Activated CD4-positive, alpha-beta T cell treated with anti-CD3 and anti-CD28 coated beads, Interleukin-2, amount 10 ng/mL, durations not matched to agents 7 days and 5 days (primary cell): ENCODE results near the gene BRPF3. TPM values are rescaled to one million over a fixed set of nuclear protein-coding genes. Genes with fewer than 3 reads are reported as not detected.

Experiments used
- CTCF ChIA-PET: fragments of 350-600 bp; sonication (Branson Sonifier 250); formaldehyde crosslinking; loops from one replicate; lab custom pipeline; 2021; ENCODE audit warnings: antibody characterized with exemption; lab: Charles Lee
- POLR2A ChIA-PET: fragments of 350-600 bp; sonication (Branson Sonifier 250); formaldehyde crosslinking; loops from one replicate; lab custom pipeline; 2021; ENCODE audit warnings: antibody characterized with exemption; lab: Charles Lee
- DNase-seq: peaks from one replicate; pipeline ENCODE4 v3.0.0-alpha.2; 2020
- H3K27ac Mint-ChIP-seq: one replicate; pipeline ENCODE4 v1.8.0; 2021; ENCODE audit warnings: mild to moderate bottlenecking, moderate library complexity, mixed read lengths
- H3K27me3 Mint-ChIP-seq: one replicate; pipeline ENCODE4 v1.8.0; 2021; ENCODE audit warnings: mixed read lengths
- H3K36me3 Mint-ChIP-seq: one replicate; pipeline ENCODE4 v1.8.0; 2021; ENCODE audit warnings: low read depth, mixed read lengths
- H3K4me1 Mint-ChIP-seq: one replicate; pipeline ENCODE4 v1.8.0; 2021; ENCODE audit warnings: mixed read lengths
- H3K4me3 Mint-ChIP-seq: one replicate; pipeline ENCODE4 v1.8.0; 2021; ENCODE audit warnings: mild to moderate bottlenecking, moderate library complexity, mixed read lengths
- H3K9me3 Mint-ChIP-seq: one replicate; pipeline ENCODE4 v1.8.0; 2021; ENCODE audit warnings: mixed read lengths
- total RNA-seq, 2 experiments: library from RNA; stranded (reverse); gene quantifications; one replicate each; pipeline ENCODE4 v1.2.3, GENCODE V29; 2021

BRPF3 gene
- total RNA-seq: 10 to 100 TPM; 18.5 to 24.1 TPM

DNA sequence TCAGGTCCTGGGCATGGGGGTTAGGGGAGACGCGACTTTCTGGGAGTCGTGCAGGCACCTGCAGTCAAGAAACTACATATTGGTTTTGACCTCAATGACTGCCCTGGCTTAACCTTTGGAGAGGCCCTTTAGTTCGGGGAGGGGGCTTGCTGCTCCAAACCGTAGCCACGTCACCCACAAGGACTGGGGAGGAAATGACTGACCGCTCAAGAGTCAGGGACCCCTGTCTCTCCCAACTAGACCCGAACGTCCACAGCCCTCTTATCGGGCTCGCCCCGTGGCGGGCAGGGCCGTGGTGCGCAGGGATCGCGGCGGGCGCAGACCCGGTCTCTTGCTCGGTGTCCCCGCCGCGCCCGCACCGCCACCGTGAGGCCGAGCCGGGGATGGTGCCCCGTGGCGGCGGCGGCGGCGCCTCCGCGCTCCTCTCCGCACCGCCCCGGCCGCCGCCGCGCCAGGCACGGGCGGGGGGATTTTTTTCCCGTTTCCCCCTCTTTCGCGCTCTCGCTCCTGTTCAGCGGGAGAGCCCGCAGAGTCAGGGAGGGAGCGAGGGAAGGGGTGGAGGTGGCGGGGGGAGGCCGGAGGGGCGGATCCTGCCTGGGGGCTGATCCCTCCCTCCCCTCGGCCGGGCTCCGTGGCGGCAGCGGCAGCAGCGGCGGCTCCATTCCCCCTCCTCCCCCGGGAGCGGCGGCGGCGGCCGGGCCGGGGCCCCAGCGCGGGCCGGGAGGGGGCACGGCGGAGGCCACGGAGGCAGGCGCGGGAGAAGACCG is at the start of gene BRPF3:
TSS of gene BRPF3 (plus strand) at position 632 of the 767 bp plus-strand sequence. CDS start 3,579 bp downstream, outside the sequence.
- peaks cover 4% of the 10 kb centered on the region for H3K27me3 Mint-ChIP-seq
- DNase-seq: peak; percentile 74
- ChIA-PET CTCF (no interaction called here), POLR2A (no interaction called here)
- H3K9me3 Mint-ChIP-seq: peaks cover 5% of the 10 kb centered on the region
- H3K4me1 Mint-ChIP-seq: peaks cover 31% of the 10 kb centered on the region
- H3K27ac Mint-ChIP-seq: peak within 1 kb of the TSS; percentile 95
- peaks cover 20% of the 10 kb centered on the region for H3K36me3 Mint-ChIP-seq
- H3K4me3 Mint-ChIP-seq: peak within 1 kb of the TSS; percentile 86

- H3K4me3 Mint-ChIP-seq: no peak overlapping the region
- no peak overlapping the region for H3K27ac Mint-ChIP-seq
- H3K9me3 Mint-ChIP-seq: peaks cover 8% of the 10 kb centered on the region
- H3K36me3 Mint-ChIP-seq: peaks cover 9% of the 10 kb centered on the region
- ChIA-PET POLR2A (no interaction called here), CTCF (interaction anchor here (0.7 to 1.1 kb wide), 2 partner anchors 16 to 17 kb away, joined by 3 to 7 read pairs; no protein-coding TSS in a partner anchor)
- no peaks in the 10 kb centered on the region for H3K27me3 Mint-ChIP-seq
- peaks cover 20% of the 10 kb centered on the region for H3K4me1 Mint-ChIP-seq
- no peak for DNase-seq
Measured at GRCh38 chr6:36147294-36147693, 49.2 kb upstream of the BRPF3 start.

DNA sequence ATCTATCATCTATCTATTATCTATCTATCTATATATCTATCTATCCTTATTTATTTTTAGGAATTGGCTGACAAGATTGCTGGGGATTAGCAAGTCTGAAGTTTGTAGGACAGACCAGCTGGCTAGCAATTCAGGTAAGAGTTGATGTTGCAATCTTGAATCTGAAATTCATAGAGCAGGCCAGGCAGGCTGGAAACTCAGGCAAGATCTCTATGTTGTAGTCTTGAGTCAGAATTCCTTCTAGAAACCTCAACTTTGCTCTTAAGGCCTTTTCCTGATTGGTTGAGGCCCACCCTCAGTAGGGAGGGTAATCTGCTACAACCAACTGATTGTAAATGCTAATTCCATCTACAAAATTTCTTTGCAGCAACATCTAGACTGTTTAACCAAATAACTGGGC is 47.1 kb upstream of the BRPF3 start:
- Mint-ChIP-seq H3K36me3 (peaks cover 8% of the 10 kb centered on the region), H3K27ac (no peak overlapping the region), H3K9me3 (peaks cover 12% of the 10 kb centered on the region), H3K4me1 (peaks cover 19% of the 10 kb centered on the region), H3K27me3 (no peaks in the 10 kb centered on the region), H3K4me3 (no peak overlapping the region)
- ChIA-PET POLR2A (no interaction called here), CTCF (interaction anchor here (0.7 kb wide), 1 partner anchor 8 kb away, joined by 3 read pairs; no protein-coding TSS in a partner anchor)
- DNase-seq: no peak

DNA sequence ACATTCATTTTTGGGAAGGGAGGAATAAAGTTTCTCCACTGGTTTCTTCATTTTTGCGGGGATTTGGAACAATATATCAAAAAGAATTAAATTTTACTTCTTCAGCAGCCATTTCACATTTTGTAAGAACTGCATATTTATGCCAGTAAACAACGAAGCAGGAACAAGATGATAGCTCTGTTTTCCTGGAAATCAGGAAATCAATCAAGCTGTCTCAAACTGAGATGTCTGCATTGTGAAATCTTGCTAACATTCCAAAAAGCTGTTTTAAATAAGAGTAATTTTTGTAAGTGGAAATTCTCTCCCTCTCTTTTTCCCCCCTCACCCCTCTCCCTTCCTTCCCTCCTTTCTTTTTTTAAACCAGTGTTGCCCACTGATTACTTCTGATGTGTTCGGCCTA is 46.3 kb upstream of the BRPF3 start:
- POLR2A ChIA-PET: no interaction called here
- CTCF ChIA-PET: interaction anchor here (0.7 to 1.1 kb wide), 2 partner anchors 9 to 123 kb away, joined by 3 read pairs; partner anchors contain the start of gene MAPK14
- Mint-ChIP-seq H3K4me3 (no peak overlapping the region), H3K27ac (no peak overlapping the region), H3K9me3 (peaks cover 14% of the 10 kb centered on the region), H3K27me3 (no peaks in the 10 kb centered on the region), H3K4me1 (peaks cover 19% of the 10 kb centered on the region), H3K36me3 (peaks cover 10% of the 10 kb centered on the region)
- DNase-seq: no peak

DNA sequence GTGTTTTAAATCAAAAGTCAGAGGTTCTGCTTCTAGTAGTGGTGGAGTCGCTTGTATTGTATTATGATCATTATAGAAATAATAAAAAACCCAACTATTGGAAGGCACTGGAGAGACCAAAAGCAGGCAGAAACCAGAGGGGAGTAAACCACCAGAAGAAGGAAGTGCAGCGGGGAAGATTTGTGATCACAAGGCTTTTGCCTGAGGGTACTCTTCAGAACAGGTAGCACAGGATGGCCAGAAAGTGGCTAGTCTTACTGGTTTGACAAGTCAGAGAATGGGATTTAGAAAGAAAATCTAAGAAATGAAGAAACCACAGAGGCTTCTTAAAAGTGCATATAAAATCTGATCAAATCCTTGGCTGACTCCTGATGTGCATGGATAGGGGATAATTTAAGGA is 42.3 kb upstream of the BRPF3 start:
- Mint-ChIP-seq H3K27me3 (no peaks in the 10 kb centered on the region), H3K4me1 (peaks cover 8% of the 10 kb centered on the region), H3K4me3 (no peak overlapping the region), H3K36me3 (peaks cover 9% of the 10 kb centered on the region), H3K9me3 (peaks cover 19% of the 10 kb centered on the region), H3K27ac (no peak overlapping the region)
- POLR2A ChIA-PET: no interaction called here
- CTCF ChIA-PET: no interaction called here
- DNase-seq: no peak

- no peaks in the 10 kb centered on the region for H3K27me3 Mint-ChIP-seq
- peaks cover 8% of the 10 kb centered on the region for H3K36me3 Mint-ChIP-seq
- peaks cover 23% of the 10 kb centered on the region for H3K9me3 Mint-ChIP-seq
- no peak overlapping the region for H3K4me3 Mint-ChIP-seq
- CTCF ChIA-PET: interaction anchor here (0.7 to 1.7 kb wide), 2 partner anchors 14 to 16 kb away, joined by 3 to 4 read pairs; no protein-coding TSS in a partner anchor
- no peak overlapping the region for H3K27ac Mint-ChIP-seq
- DNase-seq: no peak
- POLR2A ChIA-PET: no interaction called here
- H3K4me1 Mint-ChIP-seq: peaks cover under 1% of the 10 kb centered on the region
Measured at GRCh38 chr6:36155662-36156061, 40.9 kb upstream of the BRPF3 start.

- Mint-ChIP-seq H3K4me1 (no peaks in the 10 kb centered on the region), H3K4me3 (no peak overlapping the region), H3K27ac (no peak overlapping the region), H3K9me3 (peaks cover 16% of the 10 kb centered on the region), H3K27me3 (no peaks in the 10 kb centered on the region), H3K36me3 (peaks cover 5% of the 10 kb centered on the region)
- CTCF ChIA-PET: interaction anchor here (0.6 kb wide), 1 partner anchor 47 kb away, joined by 4 read pairs; no protein-coding TSS in a partner anchor
- POLR2A ChIA-PET: no interaction called here
- no peak for DNase-seq
Measured at GRCh38 chr6:36160147-36160760, 36.3 kb upstream of the BRPF3 start.

GRCh38 chr6:36169023-36170007 is 27.2 kb upstream of the BRPF3 start:
- POLR2A ChIA-PET: interaction anchor here (0.7 kb wide), 1 partner anchor 49 kb away, joined by 4 read pairs; no protein-coding TSS in a partner anchor
- Mint-ChIP-seq H3K4me1 (peaks cover 31% of the 10 kb centered on the region), H3K36me3 (peaks cover 7% of the 10 kb centered on the region), H3K4me3 (peak overlapping the region; percentile 7), H3K27me3 (no peaks in the 10 kb centered on the region), H3K27ac (peak overlapping the region; percentile 83), H3K9me3 (peaks cover 3% of the 10 kb centered on the region)
- CTCF ChIA-PET: no interaction called here
- DNase-seq: no peak

DNA sequence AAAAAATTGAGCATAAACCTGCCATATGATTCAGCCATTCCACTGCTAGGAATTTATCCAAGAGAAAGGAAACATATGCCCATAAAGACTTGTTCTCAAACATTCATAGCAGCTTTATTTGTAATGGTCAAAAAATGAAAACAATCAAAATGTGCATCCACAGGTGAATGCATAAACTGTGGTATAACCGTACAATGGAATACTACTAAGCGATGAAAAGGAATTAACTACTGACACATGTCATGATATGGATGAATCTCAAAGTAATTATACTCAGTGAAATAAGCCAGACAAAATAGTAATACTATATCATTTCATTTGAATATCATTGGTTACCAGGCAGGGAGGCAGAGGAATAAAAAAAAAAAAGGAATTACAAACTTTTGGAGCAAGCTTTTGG is 25.8 kb upstream of the BRPF3 start:
- Mint-ChIP-seq H3K27ac (no peak overlapping the region), H3K27me3 (no peaks in the 10 kb centered on the region), H3K9me3 (peaks cover 3% of the 10 kb centered on the region), H3K4me1 (peaks cover 31% of the 10 kb centered on the region), H3K4me3 (no peak overlapping the region), H3K36me3 (peaks cover 7% of the 10 kb centered on the region)
- POLR2A ChIA-PET: no interaction called here
- CTCF ChIA-PET: interaction anchor here (0.6 to 1.7 kb wide), 6 partner anchors 9 to 584 kb away, joined by 3 to 4 read pairs (median 3); no protein-coding TSS in a partner anchor
- no peak for DNase-seq

DNA sequence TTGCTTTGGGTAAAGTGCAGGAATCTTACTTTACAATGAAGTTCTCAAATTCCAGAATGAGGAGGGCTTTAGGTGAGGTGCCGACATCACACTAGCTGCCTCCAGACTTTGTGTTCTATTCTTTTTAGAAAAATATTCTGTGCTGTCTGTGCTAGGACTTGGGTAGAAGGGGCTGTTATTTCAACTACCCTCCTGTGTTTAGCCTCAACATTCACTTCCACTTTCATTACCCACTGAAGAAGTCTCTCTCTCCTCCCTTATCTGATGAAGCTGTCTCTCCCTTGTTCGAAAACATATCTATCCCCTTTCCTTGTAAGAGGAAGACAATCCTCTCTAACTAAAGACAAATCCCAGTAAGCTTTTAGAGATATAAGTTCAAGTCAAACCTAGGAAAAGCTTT is 25.0 kb upstream of the BRPF3 start:
- H3K4me3 Mint-ChIP-seq: peak overlapping the region; percentile 6

DNA sequence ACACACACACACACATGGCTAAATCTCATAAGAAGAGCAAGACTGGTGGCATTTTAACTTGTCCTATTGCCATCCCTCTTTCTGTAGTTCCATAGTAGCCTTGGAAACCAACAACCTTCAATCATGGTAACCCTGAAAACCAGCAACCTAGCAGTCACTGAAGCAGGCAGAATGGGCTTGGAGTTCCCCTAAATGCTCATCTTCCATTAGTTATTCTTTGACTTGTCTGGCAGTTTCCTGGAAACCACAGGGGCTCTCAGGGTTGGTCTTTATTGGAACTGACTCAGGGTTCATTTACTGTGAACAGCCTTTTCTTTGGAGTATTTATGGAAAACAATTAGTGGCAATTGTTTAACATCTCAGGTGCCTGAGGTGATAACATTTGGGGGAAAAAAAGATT is 19.4 kb upstream of the BRPF3 start:
- DNase-seq: no peak
- Mint-ChIP-seq H3K9me3 (peaks cover 18% of the 10 kb centered on the region), H3K36me3 (peaks cover 20% of the 10 kb centered on the region), H3K4me3 (no peak overlapping the region), H3K4me1 (peaks cover 7% of the 10 kb centered on the region), H3K27ac (no peak overlapping the region), H3K27me3 (no peaks in the 10 kb centered on the region)
- ChIA-PET POLR2A (no interaction called here), CTCF (no interaction called here)

More for the DNA sequence above, 25.0 kb upstream of the BRPF3 start:
- ChIA-PET CTCF (interaction anchor here (0.6 to 1.7 kb wide), 9 partner anchors 8 to 583 kb away, joined by 3 to 8 read pairs (median 4); no protein-coding TSS in a partner anchor), POLR2A (no interaction called here)
- H3K4me1 Mint-ChIP-seq: peaks cover 31% of the 10 kb centered on the region
- DNase-seq: peak; percentile 9
- H3K36me3 Mint-ChIP-seq: peaks cover 10% of the 10 kb centered on the region
- H3K27me3 Mint-ChIP-seq: no peaks in the 10 kb centered on the region
- peak overlapping the region; percentile 28 for H3K27ac Mint-ChIP-seq
- peaks cover 3% of the 10 kb centered on the region for H3K9me3 Mint-ChIP-seq

DNA sequence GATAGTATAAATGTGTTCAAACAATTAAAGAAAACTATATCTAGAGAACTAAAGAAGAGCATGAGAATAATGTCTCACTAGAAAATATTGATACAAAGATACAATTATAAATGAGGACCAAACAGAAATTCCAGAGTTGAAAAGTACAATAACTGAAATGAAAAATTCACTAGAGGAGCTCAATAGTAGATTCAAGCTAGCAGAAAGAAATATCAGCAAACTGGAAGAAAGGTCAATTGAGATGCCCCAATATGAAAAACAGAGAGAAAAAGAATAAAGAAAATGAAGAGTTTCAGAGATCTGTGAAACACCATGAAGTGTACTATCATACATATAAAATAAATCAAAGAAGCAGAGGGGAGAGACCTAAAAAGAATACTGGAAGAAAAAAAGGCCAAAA is 18.0 kb upstream of the BRPF3 start:
- no peak overlapping the region for H3K27ac Mint-ChIP-seq
- ChIA-PET CTCF (no interaction called here), POLR2A (no interaction called here)
- DNase-seq: no peak
- peaks cover 3% of the 10 kb centered on the region for H3K27me3 Mint-ChIP-seq
- peaks cover 20% of the 10 kb centered on the region for H3K36me3 Mint-ChIP-seq
- no peak overlapping the region for H3K4me3 Mint-ChIP-seq
- peaks cover 18% of the 10 kb centered on the region for H3K9me3 Mint-ChIP-seq
- peaks cover 5% of the 10 kb centered on the region for H3K4me1 Mint-ChIP-seq
